CD14-positive monocyte (primary cell): Measurements from ENCODE around the gene PTPRO. TPM values are rescaled to one million over a fixed set of nuclear protein-coding genes. Genes with fewer than 3 reads are reported as not detected.

ENCODE experiments used
- DNase-seq, 3 donors: peaks; one replicate each; pipeline ENCODE4 v3.0.0-alpha.2; 2011 to 2022
- H2AFZ ChIP-seq: 2 replicates; pipeline ENCODE4 v1.6.0; 2012; ENCODE audit warnings: mild to moderate bottlenecking, low read depth, low read length, inconsistent platforms; ENCODE audit not compliant: insufficient read depth, poor library complexity, severe bottlenecking
- H3K27ac ChIP-seq, 2 donors: 1 replicate in 1 of 2; 2 replicates in 1 of 2; pipeline ENCODE4 v1.5.1; 2012 to 2013; ENCODE audit warnings: low read length in 2 of 2, control low read depth in 1 of 2, inconsistent platforms in 1 of 2, low read depth in 1 of 2, mild to moderate bottlenecking in 1 of 2
- H3K27me3 ChIP-seq, 2 donors: one replicate each; pipeline versions ENCODE4 v1.6.0 to v1.6.1; 2011 to 2013; ENCODE audit warnings: low read length in 2 of 2; ENCODE audit not compliant: control insufficient read depth in 2 of 2, insufficient read depth in 2 of 2
- H3K36me3 ChIP-seq, 2 donors: replicated peaks in 1 of 2; 1 replicate in 1 of 2; 2 replicates in 1 of 2; pipeline versions ENCODE4 v1.5.1 to v1.6.1; 2012 to 2013; ENCODE audit warnings: low read length in 2 of 2, control low read depth in 1 of 2, inconsistent platforms in 1 of 2, mild to moderate bottlenecking in 1 of 2; ENCODE audit not compliant: insufficient read depth in 2 of 2, control insufficient read depth in 1 of 2
- H3K4me1 ChIP-seq, 2 donors: 1 replicate in 1 of 2; 2 replicates in 1 of 2; pipeline versions ENCODE4 v1.5.1 to v1.6.1; 2012 to 2013; ENCODE audit warnings: low read length in 2 of 2, control low read depth in 1 of 2, inconsistent platforms in 1 of 2, mild to moderate bottlenecking in 1 of 2, moderate library complexity in 1 of 2; ENCODE audit not compliant: insufficient read depth in 2 of 2, control insufficient read depth in 1 of 2
- H3K4me2 ChIP-seq: replicated peaks from 2 replicates; pipeline ENCODE3; 2012; ENCODE audit warnings: low read length, moderate library complexity, mild to moderate bottlenecking; ENCODE audit not compliant: poor library complexity, severe bottlenecking; ENCODE audit errors: extremely low read depth
- H3K4me3 ChIP-seq, 3 experiments: fragments of 200-600 bp in 1 of 3; sonication (generic) in 1 of 3; replicated peaks in 1 of 3; 1 replicate in 2 of 3; 2 replicates in 1 of 3; pipeline ENCODE4 v1.5.1; 2011 to 2013; ENCODE audit warnings: low read length in 3 of 3, mild to moderate bottlenecking in 3 of 3, control low read depth in 2 of 3, low read depth in 2 of 3, inconsistent platforms in 1 of 3, moderate library complexity in 1 of 3
- H3K79me2 ChIP-seq: 2 replicates; pipeline ENCODE4 v1.6.0; 2012; ENCODE audit warnings: mild to moderate bottlenecking, control low read depth, inconsistent platforms, low read length, moderate library complexity; ENCODE audit not compliant: insufficient read depth
- H3K9ac ChIP-seq: 2 replicates; pipeline ENCODE4 v1.6.0; 2017; ENCODE audit warnings: low read length, mild to moderate bottlenecking; ENCODE audit not compliant: insufficient read depth, poor library complexity, severe bottlenecking
- H3K9me3 ChIP-seq, 2 donors: replicated peaks in 1 of 2; 1 replicate in 1 of 2; 2 replicates in 1 of 2; pipeline versions ENCODE4 v1.5.1 to v1.6.1; 2012 to 2013; ENCODE audit warnings: low read length in 2 of 2, control low read depth in 1 of 2; ENCODE audit not compliant: control insufficient read depth in 1 of 2, insufficient read depth in 1 of 2
- H4K20me1 ChIP-seq: 2 replicates; pipeline ENCODE4 v1.6.0; 2012; ENCODE audit warnings: mild to moderate bottlenecking, low read length, control low read depth, moderate library complexity; ENCODE audit not compliant: insufficient read depth
- H3K27ac Mint-ChIP-seq, 7 donors: one replicate each; pipeline ENCODE4 v1.8.0; 2020; ENCODE audit warnings: mild to moderate bottlenecking in 7 of 7, mixed read lengths in 7 of 7, moderate library complexity in 6 of 7, inconsistent platforms in 2 of 7
- H3K27me3 Mint-ChIP-seq, 3 donors: one replicate each; pipeline ENCODE4 v1.8.0; 2021 to 2022; ENCODE audit warnings: low read depth in 3 of 3, mild to moderate bottlenecking in 3 of 3, mixed read lengths in 3 of 3, moderate library complexity in 3 of 3, inconsistent platforms in 1 of 3
- H3K36me3 Mint-ChIP-seq, 2 donors: one replicate each; pipeline ENCODE4 v1.8.0; 2020; ENCODE audit warnings: mixed read lengths in 2 of 2, inconsistent platforms in 1 of 2, mild to moderate bottlenecking in 1 of 2
- H3K4me1 Mint-ChIP-seq: one replicate; pipeline ENCODE4 v1.8.0; 2020; ENCODE audit warnings: mild to moderate bottlenecking, mixed read lengths
- H3K4me3 Mint-ChIP-seq, 2 donors: one replicate each; pipeline ENCODE4 v1.8.0; 2020; ENCODE audit warnings: mild to moderate bottlenecking in 2 of 2, mixed read lengths in 2 of 2, moderate library complexity in 1 of 2
- H3K9me3 Mint-ChIP-seq, 7 donors: one replicate each; pipeline ENCODE4 v1.8.0; 2020 to 2022; ENCODE audit warnings: mixed read lengths in 7 of 7, mild to moderate bottlenecking in 6 of 7, moderate library complexity in 6 of 7, inconsistent platforms in 2 of 7
- WGBS: methylation state at CpG from one replicate; pipeline ENCODE4 v1.1.5; 2013; ENCODE audit warnings: missing lambda C conversion rate; ENCODE audit not compliant: insufficient coverage; 5-methylcytosine and 5-hydroxymethylcytosine counted together
- intact Hi-C, 2 donors: fragments of 100-400 bp; cut with micrococcal nuclease; formaldehyde crosslinking; loops; one replicate each; pipeline versions ENCODE4 v1.15.0 to v1.15.1; 2023
- polyA plus RNA-seq, 3 donors: library from polyadenylated mRNA; depleted of rRNA in 1 of 3; unstranded in 2 of 3; stranded (reverse) in 1 of 3; fragments of 300-500 nt in 2 of 3; fragments of >200 nt in 1 of 3; fragmentation: Illumina TruSeq in 2 of 3; gene quantifications; 1 replicate in 2 of 3; 2 replicates in 1 of 3; pipeline ENCODE4 v1.2.3, GENCODE V29; 2012 to 2021
- TF ChIP-seq, protein P1 (sequence below): fragments of 200-600 bp; IDR thresholded peaks from one replicate; pipeline ENCODE4 v1.8.0; 2022; ENCODE audit warnings: antibody characterized with exemption, mild to moderate bottlenecking

Gene PTPRO
- polyA plus RNA-seq, 3 donors: 3.1 to 12.0 (median 4.7) TPM

DNA sequence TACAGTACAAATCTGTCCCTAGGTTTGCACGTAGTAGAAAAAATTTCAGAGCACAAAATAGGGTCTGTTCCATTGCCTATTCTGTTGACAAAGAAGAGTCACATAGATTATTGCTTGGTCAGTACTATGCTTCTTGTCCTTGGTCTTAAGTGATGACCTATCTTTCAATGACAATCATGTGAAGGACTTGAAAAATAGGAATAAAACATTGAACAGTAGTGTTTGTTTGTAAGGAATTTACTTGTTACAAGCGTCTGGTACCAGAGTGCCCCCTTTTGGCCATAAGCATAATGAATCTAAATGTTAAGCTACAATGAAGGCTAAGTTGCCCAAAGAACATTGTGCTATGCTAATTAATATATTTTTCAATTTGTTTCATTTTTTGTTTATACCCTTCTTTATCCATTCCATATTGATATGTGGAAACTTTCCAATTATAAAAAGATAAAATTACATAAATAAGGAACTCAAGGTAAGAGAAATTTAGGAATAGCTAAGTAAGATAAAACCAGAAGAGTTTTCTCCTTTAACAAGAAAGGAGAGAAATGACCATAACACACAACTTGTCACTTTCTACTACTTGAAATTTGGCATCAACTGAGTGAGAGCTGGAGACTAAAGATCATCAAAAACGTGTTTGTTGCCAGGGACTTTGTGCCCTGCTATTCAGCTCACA lies 262.2 kb downstream of the PTPRO start:
- H3K27me3 ChIP-seq: no peaks in the 10 kb centered on the region
- no peak overlapping the region for H3K9ac ChIP-seq
- Mint-ChIP-seq H3K27ac (no peak overlapping the region), H3K36me3 (peaks cover 78 to 83% of the 10 kb centered on the region in 2 donors), H3K4me3 (no peak overlapping the region), H3K9me3 (peaks cover 0 to 3% (median 0%) of the 10 kb centered on the region in 7 donors), H3K27me3 (peaks cover 0 to 1% (median under 1%) of the 10 kb centered on the region in 3 donors), H3K4me1 (no peaks in the 10 kb centered on the region)
- H4K20me1 ChIP-seq: no peaks in the 10 kb centered on the region
- no peak overlapping the region for H3K4me3 ChIP-seq
- no peak overlapping the region for H2AFZ ChIP-seq
- H3K36me3 ChIP-seq: peaks cover 51 to 92% of the 10 kb centered on the region in 2 donors
- TF ChIP-seq, protein P1, sequence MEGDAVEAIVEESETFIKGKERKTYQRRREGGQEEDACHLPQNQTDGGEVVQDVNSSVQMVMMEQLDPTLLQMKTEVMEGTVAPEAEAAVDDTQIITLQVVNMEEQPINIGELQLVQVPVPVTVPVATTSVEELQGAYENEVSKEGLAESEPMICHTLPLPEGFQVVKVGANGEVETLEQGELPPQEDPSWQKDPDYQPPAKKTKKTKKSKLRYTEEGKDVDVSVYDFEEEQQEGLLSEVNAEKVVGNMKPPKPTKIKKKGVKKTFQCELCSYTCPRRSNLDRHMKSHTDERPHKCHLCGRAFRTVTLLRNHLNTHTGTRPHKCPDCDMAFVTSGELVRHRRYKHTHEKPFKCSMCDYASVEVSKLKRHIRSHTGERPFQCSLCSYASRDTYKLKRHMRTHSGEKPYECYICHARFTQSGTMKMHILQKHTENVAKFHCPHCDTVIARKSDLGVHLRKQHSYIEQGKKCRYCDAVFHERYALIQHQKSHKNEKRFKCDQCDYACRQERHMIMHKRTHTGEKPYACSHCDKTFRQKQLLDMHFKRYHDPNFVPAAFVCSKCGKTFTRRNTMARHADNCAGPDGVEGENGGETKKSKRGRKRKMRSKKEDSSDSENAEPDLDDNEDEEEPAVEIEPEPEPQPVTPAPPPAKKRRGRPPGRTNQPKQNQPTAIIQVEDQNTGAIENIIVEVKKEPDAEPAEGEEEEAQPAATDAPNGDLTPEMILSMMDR: peak; percentile 88
- H3K4me2 ChIP-seq: no peak overlapping the region
- no peaks in the 10 kb centered on the region for H3K9me3 ChIP-seq
- H3K79me2 ChIP-seq: no peaks in the 10 kb centered on the region
- intact Hi-C loops: loop anchor here (2.0 to 10.0 kb wide), 3 partner anchors 52 to 310 kb away; no protein-coding TSS in a partner anchor
- H3K4me1 ChIP-seq: no peaks in the 10 kb centered on the region
- no peak overlapping the region for H3K27ac ChIP-seq
- peak; percentile 45 to 68 (median 63) for DNase-seq
- WGBS: 100% methylated on average over 1 of the region's 3 CpGs

DNA sequence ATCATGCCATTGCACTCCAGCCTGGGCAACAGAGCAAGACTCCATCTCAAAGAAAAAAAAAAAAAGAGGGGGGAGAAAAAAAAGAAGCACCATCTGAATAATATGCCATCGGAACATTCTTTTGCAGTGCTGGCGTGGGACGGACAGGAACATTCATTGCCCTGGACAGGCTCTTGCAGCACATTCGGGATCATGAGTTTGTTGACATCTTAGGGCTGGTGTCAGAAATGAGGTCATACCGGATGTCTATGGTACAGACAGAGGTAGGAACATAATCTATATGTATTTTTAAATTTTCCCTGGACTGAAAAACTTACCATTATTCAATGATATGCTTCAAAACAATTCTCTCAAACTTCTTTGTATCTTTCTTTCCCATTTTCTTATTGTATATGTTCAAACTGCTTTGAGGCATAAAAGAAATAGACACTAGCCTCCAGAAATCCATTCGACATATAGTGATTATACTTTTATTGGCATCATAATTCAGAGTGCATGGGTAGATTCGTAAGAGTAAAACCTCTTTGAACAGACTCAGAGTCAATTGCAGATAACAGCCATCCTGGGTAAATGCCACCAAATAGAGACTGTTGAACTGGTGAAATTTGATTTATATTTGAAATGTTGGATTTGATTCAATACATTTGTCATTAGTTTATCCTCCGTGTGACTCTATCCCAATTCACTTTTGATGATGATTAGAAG lies 267.2 kb downstream of the PTPRO start:
- Mint-ChIP-seq H3K27ac (no peak overlapping the region), H3K4me1 (peaks cover 9% of the 10 kb centered on the region), H3K9me3 (no peaks in the 10 kb centered on the region), H3K27me3 (peaks cover 0 to 6% (median 0%) of the 10 kb centered on the region in 3 donors), H3K36me3 (peaks cover 64 to 69% of the 10 kb centered on the region in 2 donors), H3K4me3 (no peak overlapping the region)
- intact Hi-C loops: loop anchor here (2.0 to 10.0 kb wide), 3 partner anchors 265 to 315 kb away; no protein-coding TSS in a partner anchor
- TF ChIP-seq, protein P1: no peak
- no peaks in the 10 kb centered on the region for H3K9me3 ChIP-seq
- H3K36me3 ChIP-seq: peaks cover 22 to 59% of the 10 kb centered on the region in 2 donors
- no peaks in the 10 kb centered on the region for H3K79me2 ChIP-seq
- no peak for DNase-seq
- 100% methylated on average over 3 of the region's 8 CpGs for WGBS
- no peaks in the 10 kb centered on the region for H4K20me1 ChIP-seq
- no peak overlapping the region for H3K27ac ChIP-seq
- H3K27me3 ChIP-seq: no peaks in the 10 kb centered on the region
- H3K4me3 ChIP-seq: no peak overlapping the region
- no peak overlapping the region for H2AFZ ChIP-seq
- H3K4me2 ChIP-seq: no peak overlapping the region
- H3K9ac ChIP-seq: no peak overlapping the region
- H3K4me1 ChIP-seq: peaks cover 0 to 2% of the 10 kb centered on the region in 2 donors
